NB4 (cell line): ENCODE measurements around the gene SOBP.

ENCODE experiments used
- CTCF ChIP-seq: IDR thresholded peaks from one replicate; pipeline ENCODE4 v1.5.1; 2012; ENCODE audit warnings: low read depth, low read length
- MAX ChIP-seq: IDR thresholded peaks from 2 replicates; pipeline ENCODE4 v1.6.1; 2011; ENCODE audit warnings: low read depth, low read length
- POLR2A ChIP-seq: IDR thresholded peaks from 2 replicates; pipeline ENCODE4 v1.6.1; 2011; ENCODE audit warnings: mild to moderate bottlenecking; ENCODE audit not compliant: insufficient read length; ENCODE audit errors: extremely low read depth

DNA sequence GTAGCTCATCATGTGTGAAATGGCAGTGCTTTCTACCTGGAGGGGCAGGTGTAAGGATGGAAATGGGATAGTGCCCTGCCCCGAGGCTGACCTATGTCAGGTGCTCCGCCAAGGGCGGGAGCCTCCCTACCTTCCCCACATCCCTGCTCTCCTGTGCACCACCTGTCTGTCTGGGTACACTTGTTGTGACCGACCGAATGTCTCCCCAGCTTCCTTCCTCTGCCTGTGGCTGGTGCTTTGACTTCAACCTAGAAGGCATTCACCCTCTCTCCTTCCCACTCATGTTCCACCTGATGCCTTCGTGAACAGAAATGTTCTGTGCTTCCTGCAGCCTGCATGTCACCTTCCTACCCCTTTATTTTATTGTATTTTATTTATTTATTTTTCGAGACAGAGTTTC lies 219.4 kb downstream of the SOBP start:
- TF ChIP-seq CTCF (no peak), MAX (no peak), POLR2A (no peak)
